HUES48 (cell line): Measurements from ENCODE around the gene ZNF90.
"Not testable (repeated sequence)": the region's sequence is repeated elsewhere in the genome, so short reads cannot be mapped to it uniquely, and the experiment has no call there.

Experiments
- H3K27ac ChIP-seq: one replicate; pipeline ENCODE4 v1.7.0; 2013; ENCODE audit warnings: low read depth, low read length, inconsistent platforms
- H3K27me3 ChIP-seq: 2 replicates; pipeline ENCODE4 v1.6.1; 2013; ENCODE audit warnings: mild to moderate bottlenecking, low read length; ENCODE audit not compliant: control insufficient read depth, insufficient read depth
- H3K36me3 ChIP-seq: 2 replicates; pipeline ENCODE4 v1.6.1; 2013; ENCODE audit warnings: low read length; ENCODE audit not compliant: control insufficient read depth, insufficient read depth
- H3K4me1 ChIP-seq: 2 replicates; pipeline ENCODE4 v1.6.1; 2013; ENCODE audit warnings: mild to moderate bottlenecking, low read length; ENCODE audit not compliant: control insufficient read depth, insufficient read depth
- H3K4me3 ChIP-seq: 2 replicates; pipeline ENCODE4 v1.5.1; 2013; ENCODE audit warnings: mild to moderate bottlenecking, low read depth, low read length
- H3K9ac ChIP-seq: 2 replicates; pipeline ENCODE4 v1.6.1; 2013; ENCODE audit warnings: mild to moderate bottlenecking, low read depth, low read length, moderate library complexity
- H3K9me3 ChIP-seq: 2 replicates; pipeline ENCODE4 v1.6.1; 2013; ENCODE audit warnings: low read length; ENCODE audit not compliant: control insufficient read depth, insufficient read depth

The ZNF90 gene

GRCh38 chr19:20077791-20078463, at the start of gene ZNF90:
TSS of gene ZNF90 (plus strand) at chr19:20078000. CDS start at chr19:20078133, 133 bp downstream.
- Histone ChIP-seq H3K36me3 (peaks cover 16% of the 10 kb centered on the region), H3K27ac (peak within 1 kb of the TSS; percentile 95), H3K4me3 (peak within 1 kb of the TSS; percentile 96)

GRCh38 chr19:20028611-20029010, 49.2 kb upstream of the ZNF90 start:
- Histone ChIP-seq H3K4me1 (no peaks in the 10 kb centered on the region), H3K4me3 (no peak overlapping the region), H3K27ac (no peak overlapping the region), H3K36me3 (peaks cover 29% of the 10 kb centered on the region), H3K27me3 (no peaks in the 10 kb centered on the region), H3K9ac (no peak overlapping the region), H3K9me3 (no peaks in the 10 kb centered on the region)

More at GRCh38 chr19:20077791-20078463, at the start of gene ZNF90:
- H3K4me1 ChIP-seq = peaks cover 34% of the 10 kb centered on the region
- no peaks in the 10 kb centered on the region for H3K9me3 ChIP-seq
- peak within 1 kb of the TSS; percentile 92 for H3K9ac ChIP-seq
- no peaks in the 10 kb centered on the region for H3K27me3 ChIP-seq

- no peak overlapping the region for H3K4me3 ChIP-seq
- H3K9ac ChIP-seq = no peak overlapping the region
- H3K27ac ChIP-seq = no peak overlapping the region
- peaks cover 20% of the 10 kb centered on the region for H3K36me3 ChIP-seq
- H3K27me3 ChIP-seq = no peaks in the 10 kb centered on the region
- no peaks in the 10 kb centered on the region for H3K9me3 ChIP-seq
- H3K4me1 ChIP-seq = peaks cover 5% of the 10 kb centered on the region; the same call in 1 of the 2 replicates
Measured at GRCh38 chr19:20035935-20036334, 41.9 kb upstream of the ZNF90 start.

- Histone ChIP-seq H3K36me3 (peaks cover 11% of the 10 kb centered on the region), H3K9me3 (no peaks in the 10 kb centered on the region), H3K9ac (peak overlapping the region; percentile 93), H3K4me1 (peaks cover 5% of the 10 kb centered on the region; the same call in 1 of the 2 replicates), H3K4me3 (peak overlapping the region; percentile 94), H3K27ac (peak overlapping the region; percentile 92), H3K27me3 (no peaks in the 10 kb centered on the region)
Measured at GRCh38 chr19:20038358-20039202, 39.2 kb upstream of the ZNF90 start.

- Histone ChIP-seq H3K4me1 (peaks cover 5% of the 10 kb centered on the region; the same call in 1 of the 2 replicates), H3K27me3 (no peaks in the 10 kb centered on the region), H3K4me3 (peak within 1 kb of the TSS; percentile 94), H3K27ac (peak within 1 kb of the TSS; percentile 92), H3K36me3 (peaks cover 7% of the 10 kb centered on the region; the same call in 1 of the 2 replicates), H3K9me3 (no peaks in the 10 kb centered on the region), H3K9ac (peak within 1 kb of the TSS; percentile 93)
Measured at GRCh38 chr19:20039203-20039723, 38.5 kb upstream of the ZNF90 start, which contains the start of gene ZNF682. TSS of gene ZNF682 (minus strand) at chr19:20039505. CDS start at chr19:20039345, 160 bp downstream.

- no peak overlapping the region for H3K27ac ChIP-seq
- no peak overlapping the region for H3K4me3 ChIP-seq
- no peaks in the 10 kb centered on the region for H3K4me1 ChIP-seq
- no peak overlapping the region for H3K9ac ChIP-seq
- no peaks in the 10 kb centered on the region for H3K9me3 ChIP-seq
- no peaks in the 10 kb centered on the region for H3K27me3 ChIP-seq
- no peaks in the 10 kb centered on the region for H3K36me3 ChIP-seq
Measured at GRCh38 chr19:20044663-20045062, 33.1 kb upstream of the ZNF90 start.

GRCh38 chr19:20045742-20046141, 32.1 kb upstream of the ZNF90 start:
- H3K27me3 ChIP-seq, H3K36me3 ChIP-seq, H3K4me1 ChIP-seq, H3K4me3 ChIP-seq, H3K27ac ChIP-seq, H3K9me3 ChIP-seq, H3K9ac ChIP-seq: not testable (repeated sequence)

GRCh38 chr19:20051841-20052768, 25.7 kb upstream of the ZNF90 start:
- Histone ChIP-seq H3K9ac (peak overlapping the region; percentile 79), H3K27me3 (no peaks in the 10 kb centered on the region), H3K36me3 (no peaks in the 10 kb centered on the region)

GRCh38 chr19:20058738-20059137, 19.1 kb upstream of the ZNF90 start:
- H3K27me3 ChIP-seq, H3K4me3 ChIP-seq, H3K9me3 ChIP-seq, H3K9ac ChIP-seq, H3K36me3 ChIP-seq, H3K4me1 ChIP-seq, H3K27ac ChIP-seq: not testable (repeated sequence)

More at GRCh38 chr19:20051841-20052768, 25.7 kb upstream of the ZNF90 start:
- Histone ChIP-seq H3K4me3 (peak overlapping the region; percentile 83), H3K9me3 (no peaks in the 10 kb centered on the region), H3K4me1 (peaks cover 6% of the 10 kb centered on the region; the same call in 1 of the 2 replicates), H3K27ac (peak overlapping the region; percentile 86)

GRCh38 chr19:20060282-20060681, 17.5 kb upstream of the ZNF90 start:
- no peak overlapping the region for H3K27ac ChIP-seq
- no peaks in the 10 kb centered on the region for H3K27me3 ChIP-seq

More at GRCh38 chr19:20060282-20060681, 17.5 kb upstream of the ZNF90 start:
- Histone ChIP-seq H3K9me3 (no peaks in the 10 kb centered on the region), H3K36me3 (no peaks in the 10 kb centered on the region), H3K9ac (no peak overlapping the region), H3K4me1 (no peaks in the 10 kb centered on the region), H3K4me3 (no peak overlapping the region)
